Measurements from ENCODE around the gene PRKN.

PRKN gene

DNA sequence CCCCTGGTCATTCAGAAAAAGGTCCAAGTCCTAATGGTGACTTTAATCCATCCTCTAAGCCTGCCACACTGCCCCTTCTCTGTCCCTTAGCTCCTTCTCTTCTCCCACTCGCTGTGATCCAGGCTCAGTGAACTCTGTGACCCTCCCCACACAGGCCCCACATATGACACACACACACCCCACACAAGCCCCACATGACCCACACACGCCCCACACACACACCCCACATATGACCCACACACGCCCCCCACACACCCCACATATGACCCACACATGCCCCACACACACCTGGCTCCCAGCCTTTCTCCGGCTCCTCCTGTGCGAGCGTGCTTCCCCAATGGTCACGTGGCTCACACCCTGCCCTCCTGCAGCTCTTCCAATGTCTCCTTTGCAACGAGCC is 925.3 kb downstream of the PRKN start:
- H3K79me1 ChIP-seq (replicated peaks; ENCODE audit: low read length, poor library complexity, severe bottlenecking), result no peaks in the 10 kb centered on the region

DNA sequence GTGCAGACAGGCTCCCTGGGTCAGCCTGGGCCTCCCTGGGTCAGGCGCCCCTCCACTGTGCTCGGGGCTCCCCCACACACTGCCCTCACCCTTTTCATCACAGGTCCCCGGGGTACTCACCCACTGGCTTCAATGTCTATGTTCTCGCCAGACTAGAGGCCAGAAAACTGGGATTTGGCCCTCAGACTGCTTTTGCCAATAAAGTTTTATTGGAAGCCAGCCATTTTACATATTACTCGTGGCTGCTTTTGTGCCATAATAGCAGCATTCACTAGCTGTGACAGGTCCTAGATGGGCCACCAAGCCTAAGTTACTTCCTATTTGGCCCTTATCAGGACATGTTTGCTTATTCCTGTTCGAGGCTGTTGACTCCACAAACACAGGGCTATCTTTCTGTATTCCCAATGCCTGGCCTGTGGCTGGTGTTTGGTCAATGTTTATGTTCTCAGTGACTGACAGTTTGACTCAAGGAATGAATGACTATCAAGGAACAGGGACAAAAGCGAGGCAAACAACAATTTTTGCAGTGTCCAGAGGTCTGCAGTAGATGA is 928.6 kb downstream of the PRKN start:
- H4K91ac ChIP-seq (ENCODE audit: low read length), result no peak overlapping the region
- H2BK15ac ChIP-seq (ENCODE audit: low read depth, poor library complexity, severe bottlenecking), result no peak overlapping the region
- H3K4me2 ChIP-seq (ENCODE audit: low read length, poor library complexity, severe bottlenecking), result no peak overlapping the region
- no peak overlapping the region for H4K8ac ChIP-seq (ENCODE audit: low read length)
- no peaks in the 10 kb centered on the region for H3K36me3 ChIP-seq (ENCODE audit: control insufficient read depth in 1 of 2, insufficient read depth in 2 of 2, low read depth in 1 of 2, low read length in 2 of 2)
- H2BK5ac ChIP-seq (ENCODE audit: low read depth, low read length, poor library complexity, severe bottlenecking), result no peak overlapping the region
- H3K4ac ChIP-seq (ENCODE audit: low read depth in 1 of 2, low read length in 2 of 2), result no peak overlapping the region
- no peak overlapping the region for H2AFZ ChIP-seq (ENCODE audit: low read depth, low read length)
- H3K9me3 ChIP-seq (ENCODE audit: control insufficient read depth, low read length), result peaks cover 2% of the 10 kb centered on the region
- DNase-seq, result no peak
- H3K18ac ChIP-seq (ENCODE audit: low read depth in 1 of 2, low read length in 2 of 2), result no peak overlapping the region
- H2AK5ac ChIP-seq (ENCODE audit: low read length, severe bottlenecking), result no peak overlapping the region
- WGBS, result 48% methylated on average over 7 of the region's 7 CpGs
- no peak overlapping the region for H2BK12ac ChIP-seq (ENCODE audit: low read length in 2 of 2)
- H3K23ac ChIP-seq (ENCODE audit: low read length in 2 of 2), result no peak overlapping the region
- no peak overlapping the region for H3K9ac ChIP-seq (ENCODE audit: low read length)
- H3K27ac ChIP-seq (ENCODE audit: low read length, poor library complexity, severe bottlenecking), result no peak overlapping the region
- H2BK120ac ChIP-seq (ENCODE audit: low read depth, low read length), result no peak overlapping the region
- H3K14ac ChIP-seq (ENCODE audit: low read length in 2 of 2), result no peak overlapping the region
- H3K27me3 ChIP-seq (ENCODE audit: control insufficient read depth in 1 of 2, insufficient read depth in 1 of 2, low read length in 2 of 2), result no peaks in the 10 kb centered on the region
- H3K79me1 ChIP-seq (replicated peaks; ENCODE audit: low read length, poor library complexity, severe bottlenecking), result no peaks in the 10 kb centered on the region
- H3K4me3 ChIP-seq (ENCODE audit: insufficient read depth in 1 of 2, low read depth in 1 of 2, low read length in 2 of 2), result no peak overlapping the region
- H3K4me1 ChIP-seq (ENCODE audit: control insufficient read depth, insufficient read depth, low read depth, low read length), result no peaks in the 10 kb centered on the region

More for the DNA sequence above, 925.3 kb downstream of the PRKN start:
- H3K14ac ChIP-seq (ENCODE audit: low read length in 2 of 2), result no peak overlapping the region
- no peak overlapping the region for H3K9ac ChIP-seq (ENCODE audit: low read length)
- H3K4ac ChIP-seq (ENCODE audit: low read depth in 1 of 2, low read length in 2 of 2), result no peak overlapping the region
- H2AFZ ChIP-seq (ENCODE audit: low read depth, low read length), result no peak overlapping the region
- H3K4me1 ChIP-seq (ENCODE audit: control insufficient read depth, insufficient read depth, low read depth, low read length), result no peaks in the 10 kb centered on the region
- DNase-seq, result no peak
- no peak overlapping the region for H3K23ac ChIP-seq (ENCODE audit: low read length in 2 of 2)
- H3K4me2 ChIP-seq (ENCODE audit: low read length, poor library complexity, severe bottlenecking), result no peak overlapping the region
- H3K27ac ChIP-seq (ENCODE audit: low read length, poor library complexity, severe bottlenecking), result no peak overlapping the region
- no peak overlapping the region for H2BK120ac ChIP-seq (ENCODE audit: low read depth, low read length)
- H2BK12ac ChIP-seq (ENCODE audit: low read length in 2 of 2), result no peak overlapping the region
- 77% methylated on average over 8 of the region's 8 CpGs for WGBS
- H3K18ac ChIP-seq (ENCODE audit: low read depth in 1 of 2, low read length in 2 of 2), result no peak overlapping the region
- peak overlapping the region; percentile 53 for H4K91ac ChIP-seq (ENCODE audit: low read length)
- no peaks in the 10 kb centered on the region for H3K27me3 ChIP-seq (ENCODE audit: control insufficient read depth in 1 of 2, insufficient read depth in 1 of 2, low read length in 2 of 2)
- H3K9me3 ChIP-seq (ENCODE audit: control insufficient read depth, low read length), result peaks cover 3% of the 10 kb centered on the region
- no peak overlapping the region for H2BK15ac ChIP-seq (ENCODE audit: low read depth, poor library complexity, severe bottlenecking)
- H4K8ac ChIP-seq (ENCODE audit: low read length), result no peak overlapping the region
- no peak overlapping the region for H2BK5ac ChIP-seq (ENCODE audit: low read depth, low read length, poor library complexity, severe bottlenecking)
- no peak overlapping the region for H2AK5ac ChIP-seq (ENCODE audit: low read length, severe bottlenecking)
- no peak overlapping the region for H3K4me3 ChIP-seq (ENCODE audit: insufficient read depth in 1 of 2, low read depth in 1 of 2, low read length in 2 of 2)
- H3K36me3 ChIP-seq (ENCODE audit: control insufficient read depth in 1 of 2, insufficient read depth in 2 of 2, low read depth in 1 of 2, low read length in 2 of 2), result no peaks in the 10 kb centered on the region

DNA sequence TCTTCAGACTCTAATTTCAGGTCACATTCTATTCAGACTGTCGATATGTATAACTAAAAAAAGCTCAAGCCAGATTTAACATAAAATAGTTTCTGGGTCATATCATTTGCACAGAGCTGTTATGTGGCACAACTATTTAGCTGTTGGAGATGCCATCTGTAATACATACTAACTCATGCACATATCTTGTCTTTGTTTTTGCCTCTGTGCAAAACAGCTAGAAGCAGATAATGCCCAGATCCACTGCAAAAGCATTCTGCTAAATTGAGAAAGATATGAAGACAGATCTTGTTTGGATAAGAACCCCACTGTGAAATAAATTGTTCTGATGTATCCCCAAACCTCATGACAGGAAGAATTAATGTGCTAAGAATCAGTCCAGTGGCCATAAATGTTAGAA is 930.9 kb downstream of the PRKN start:
- DNase-seq, result no peak

DNA sequence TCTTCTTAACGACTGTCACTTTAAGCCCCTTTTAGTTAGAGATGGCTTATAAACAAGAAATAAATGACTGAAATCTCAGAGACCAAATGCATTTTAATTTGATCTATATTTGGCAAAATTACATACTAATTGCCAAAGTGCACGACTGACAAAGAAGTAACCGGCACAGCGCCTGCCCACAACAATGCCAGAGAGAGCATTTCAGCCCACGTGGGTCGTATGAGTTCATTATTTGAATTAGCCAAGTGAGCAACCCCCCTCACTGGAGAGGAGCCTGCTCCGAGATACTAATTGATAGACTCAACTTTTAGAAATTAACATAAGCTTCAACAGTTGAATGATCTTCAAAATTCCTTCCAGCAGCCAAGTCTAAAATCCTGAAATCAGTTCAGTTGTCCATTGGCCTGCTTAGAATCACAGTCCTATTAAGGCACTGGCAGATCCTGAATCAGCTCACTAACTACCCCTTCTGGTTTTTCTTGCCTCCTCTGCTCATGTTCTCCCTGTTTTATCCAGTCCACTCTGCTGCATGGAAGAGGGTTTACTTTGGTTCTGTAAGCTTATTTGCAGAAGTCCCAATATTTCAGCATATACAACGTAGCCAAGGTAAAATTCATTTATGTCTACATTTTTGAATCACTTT is 934.6 kb downstream of the PRKN start:
- H3K14ac ChIP-seq (ENCODE audit: low read length in 2 of 2), result no peak overlapping the region
- no peak overlapping the region for H4K8ac ChIP-seq (ENCODE audit: low read length)
- H4K91ac ChIP-seq (ENCODE audit: low read length), result no peak overlapping the region
- DNase-seq, result no peak
- no peak overlapping the region for H3K23ac ChIP-seq (ENCODE audit: low read length in 2 of 2)
- H3K18ac ChIP-seq (ENCODE audit: low read depth in 1 of 2, low read length in 2 of 2), result no peak overlapping the region
- H3K36me3 ChIP-seq (ENCODE audit: control insufficient read depth in 1 of 2, insufficient read depth in 2 of 2, low read depth in 1 of 2, low read length in 2 of 2), result no peaks in the 10 kb centered on the region
- H3K79me1 ChIP-seq (replicated peaks; ENCODE audit: low read length, poor library complexity, severe bottlenecking), result no peaks in the 10 kb centered on the region
- no peak overlapping the region for H3K4ac ChIP-seq (ENCODE audit: low read depth in 1 of 2, low read length in 2 of 2)
- H3K4me3 ChIP-seq (ENCODE audit: insufficient read depth in 1 of 2, low read depth in 1 of 2, low read length in 2 of 2), result no peak overlapping the region
- H2AFZ ChIP-seq (ENCODE audit: low read depth, low read length), result no peak overlapping the region
- no peak overlapping the region for H2BK120ac ChIP-seq (ENCODE audit: low read depth, low read length)
- H3K27me3 ChIP-seq (ENCODE audit: control insufficient read depth in 1 of 2, insufficient read depth in 1 of 2, low read length in 2 of 2), result no peaks in the 10 kb centered on the region
- peaks cover 15% of the 10 kb centered on the region for H3K9me3 ChIP-seq (ENCODE audit: control insufficient read depth, low read length)
- no peak overlapping the region for H3K9ac ChIP-seq (ENCODE audit: low read length)
- H2BK5ac ChIP-seq (ENCODE audit: low read depth, low read length, poor library complexity, severe bottlenecking), result no peak overlapping the region
- no peak overlapping the region for H3K4me2 ChIP-seq (ENCODE audit: low read length, poor library complexity, severe bottlenecking)
- H2AK5ac ChIP-seq (ENCODE audit: low read length, severe bottlenecking), result no peak overlapping the region
- H2BK12ac ChIP-seq (ENCODE audit: low read length in 2 of 2), result no peak overlapping the region
- no peak overlapping the region for H2BK15ac ChIP-seq (ENCODE audit: low read depth, poor library complexity, severe bottlenecking)
- no peak overlapping the region for H3K27ac ChIP-seq (ENCODE audit: low read length, poor library complexity, severe bottlenecking)
- no peaks in the 10 kb centered on the region for H3K4me1 ChIP-seq (ENCODE audit: control insufficient read depth, insufficient read depth, low read depth, low read length)
- WGBS, result 68% methylated on average over 7 of the region's 8 CpGs

More for the DNA sequence above, 930.9 kb downstream of the PRKN start:
- H3K9me3 ChIP-seq (ENCODE audit: control insufficient read depth, low read length), result peaks cover 6% of the 10 kb centered on the region
- H3K36me3 ChIP-seq (ENCODE audit: control insufficient read depth in 1 of 2, insufficient read depth in 2 of 2, low read depth in 1 of 2, low read length in 2 of 2), result no peaks in the 10 kb centered on the region
- no peak overlapping the region for H3K27ac ChIP-seq (ENCODE audit: low read length, poor library complexity, severe bottlenecking)
- H3K79me1 ChIP-seq (replicated peaks; ENCODE audit: low read length, poor library complexity, severe bottlenecking), result no peaks in the 10 kb centered on the region
- 67% methylated on average over 1 of the region's 1 CpG for WGBS
- H3K4me2 ChIP-seq (ENCODE audit: low read length, poor library complexity, severe bottlenecking), result no peak overlapping the region
- no peak overlapping the region for H3K4ac ChIP-seq (ENCODE audit: low read depth in 1 of 2, low read length in 2 of 2)
- no peak overlapping the region for H2BK5ac ChIP-seq (ENCODE audit: low read depth, low read length, poor library complexity, severe bottlenecking)
- H4K8ac ChIP-seq (ENCODE audit: low read length), result no peak overlapping the region
- H3K27me3 ChIP-seq (ENCODE audit: control insufficient read depth in 1 of 2, insufficient read depth in 1 of 2, low read length in 2 of 2), result no peaks in the 10 kb centered on the region
- no peak overlapping the region for H2BK120ac ChIP-seq (ENCODE audit: low read depth, low read length)
- no peaks in the 10 kb centered on the region for H3K4me1 ChIP-seq (ENCODE audit: control insufficient read depth, insufficient read depth, low read depth, low read length)
- no peak overlapping the region for H2AK5ac ChIP-seq (ENCODE audit: low read length, severe bottlenecking)
- no peak overlapping the region for H3K14ac ChIP-seq (ENCODE audit: low read length in 2 of 2)
- no peak overlapping the region for H4K91ac ChIP-seq (ENCODE audit: low read length)
- no peak overlapping the region for H2BK15ac ChIP-seq (ENCODE audit: low read depth, poor library complexity, severe bottlenecking)
- H2AFZ ChIP-seq (ENCODE audit: low read depth, low read length), result no peak overlapping the region
- H3K23ac ChIP-seq (ENCODE audit: low read length in 2 of 2), result no peak overlapping the region
- H3K9ac ChIP-seq (ENCODE audit: low read length), result no peak overlapping the region
- H2BK12ac ChIP-seq (ENCODE audit: low read length in 2 of 2), result no peak overlapping the region
- no peak overlapping the region for H3K18ac ChIP-seq (ENCODE audit: low read depth in 1 of 2, low read length in 2 of 2)
- no peak overlapping the region for H3K4me3 ChIP-seq (ENCODE audit: insufficient read depth in 1 of 2, low read depth in 1 of 2, low read length in 2 of 2)
